ENCODE measurements around the gene AGBL1. TPM values are rescaled to one million over a fixed set of nuclear protein-coding genes. Genes with fewer than 3 reads are reported as not detected.
"Not testable (repeated sequence)": the region's sequence is repeated elsewhere in the genome, so short reads cannot be mapped to it uniquely, and the experiment has no call there.

The AGBL1 gene
- total RNA-seq, 2 donors from 2014 or later: not detected

DNA sequence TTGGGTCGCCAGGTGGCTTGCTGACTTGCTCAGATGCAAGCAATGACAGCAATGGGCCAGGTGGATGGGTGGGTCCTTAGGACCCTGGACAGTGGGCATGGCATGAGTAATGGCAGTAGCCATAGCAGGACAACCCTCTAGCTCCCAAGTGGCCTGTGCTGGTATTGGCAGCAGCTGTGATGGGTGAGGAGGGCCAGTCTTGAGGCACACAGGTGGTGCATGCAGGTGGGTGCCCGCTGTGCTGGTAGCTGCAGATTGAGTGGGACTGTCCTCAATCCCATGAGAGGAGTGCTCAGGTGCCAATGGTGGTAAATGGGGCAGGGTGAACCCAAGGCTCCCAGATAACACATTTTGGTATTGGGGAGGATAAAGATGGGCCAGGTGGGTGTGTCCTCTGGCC, 24.2 kb downstream of the AGBL1 start:
- Histone ChIP-seq H3K9me3 (no peaks in the 10 kb centered on the region), H3K27ac (no peak overlapping the region), H3K36me3 (no peaks in the 10 kb centered on the region), H3K4me3 (no peak overlapping the region), H3K27me3 (replicated peaks; ENCODE audit: insufficient read depth) (no peaks in the 10 kb centered on the region), H3K4me1 (ENCODE audit: control insufficient read depth in 1 of 2, low read depth in 2 of 2) (no peaks in the 10 kb centered on the region)
- DNase-seq (ENCODE audit: low spot score) (no peak), ATAC-seq (ENCODE audit: insufficient number of reproducible peaks, low FRiP score, low read depth) (no peak)
- TF ChIP-seq, protein P1, sequence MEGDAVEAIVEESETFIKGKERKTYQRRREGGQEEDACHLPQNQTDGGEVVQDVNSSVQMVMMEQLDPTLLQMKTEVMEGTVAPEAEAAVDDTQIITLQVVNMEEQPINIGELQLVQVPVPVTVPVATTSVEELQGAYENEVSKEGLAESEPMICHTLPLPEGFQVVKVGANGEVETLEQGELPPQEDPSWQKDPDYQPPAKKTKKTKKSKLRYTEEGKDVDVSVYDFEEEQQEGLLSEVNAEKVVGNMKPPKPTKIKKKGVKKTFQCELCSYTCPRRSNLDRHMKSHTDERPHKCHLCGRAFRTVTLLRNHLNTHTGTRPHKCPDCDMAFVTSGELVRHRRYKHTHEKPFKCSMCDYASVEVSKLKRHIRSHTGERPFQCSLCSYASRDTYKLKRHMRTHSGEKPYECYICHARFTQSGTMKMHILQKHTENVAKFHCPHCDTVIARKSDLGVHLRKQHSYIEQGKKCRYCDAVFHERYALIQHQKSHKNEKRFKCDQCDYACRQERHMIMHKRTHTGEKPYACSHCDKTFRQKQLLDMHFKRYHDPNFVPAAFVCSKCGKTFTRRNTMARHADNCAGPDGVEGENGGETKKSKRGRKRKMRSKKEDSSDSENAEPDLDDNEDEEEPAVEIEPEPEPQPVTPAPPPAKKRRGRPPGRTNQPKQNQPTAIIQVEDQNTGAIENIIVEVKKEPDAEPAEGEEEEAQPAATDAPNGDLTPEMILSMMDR (IDR thresholded peaks at IDR 0.05): no peak

DNA sequence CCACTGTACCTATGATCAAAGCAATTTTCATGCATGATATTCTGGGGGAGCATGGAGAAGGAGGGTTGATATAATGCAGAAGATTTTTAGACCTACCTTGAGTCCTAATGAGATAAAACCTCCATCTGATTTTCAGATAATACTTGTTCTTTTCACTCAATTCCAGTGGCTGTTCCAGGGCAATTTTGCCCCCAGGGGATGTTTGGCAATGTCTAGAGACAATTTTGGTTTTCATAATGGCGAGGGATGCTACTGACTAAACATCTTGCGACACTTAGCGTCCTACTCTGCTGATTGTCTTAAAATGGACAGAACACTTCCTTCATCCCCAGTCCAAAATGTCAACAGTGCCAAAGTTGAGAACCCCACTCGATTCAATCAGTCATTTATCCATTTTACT, 26.6 kb downstream of the AGBL1 start:
- no peak overlapping the region for H3K4me3 ChIP-seq
- TF ChIP-seq, protein P1 (IDR thresholded peaks at IDR 0.05): no peak
- no peak overlapping the region for H3K27ac ChIP-seq
- H3K9me3 ChIP-seq: no peaks in the 10 kb centered on the region
- no peaks in the 10 kb centered on the region for H3K27me3 ChIP-seq (replicated peaks; ENCODE audit: insufficient read depth)
- H3K4me1 ChIP-seq (ENCODE audit: control insufficient read depth in 1 of 2, low read depth in 2 of 2): no peaks in the 10 kb centered on the region
- ATAC-seq (ENCODE audit: insufficient number of reproducible peaks, low FRiP score, low read depth) (no peak), DNase-seq (ENCODE audit: low spot score) (no peak)
- H3K36me3 ChIP-seq: no peaks in the 10 kb centered on the region

GRCh38 chr15:86115145-86115801, 35.6 kb downstream of the AGBL1 start:
- H3K36me3 ChIP-seq: no peaks in the 10 kb centered on the region
- no peaks in the 10 kb centered on the region for H3K27me3 ChIP-seq (replicated peaks; ENCODE audit: insufficient read depth)
- ATAC-seq (ENCODE audit: insufficient number of reproducible peaks, low FRiP score, low read depth) (no peak), DNase-seq (ENCODE audit: low spot score) (no peak)
- H3K9me3 ChIP-seq: no peaks in the 10 kb centered on the region
- no peak overlapping the region for H3K4me3 ChIP-seq
- H3K4me1 ChIP-seq (ENCODE audit: control insufficient read depth in 1 of 2, low read depth in 2 of 2): no peaks in the 10 kb centered on the region
- TF ChIP-seq, protein P1 (IDR thresholded peaks at IDR 0.05): no peak
- H3K27ac ChIP-seq: no peak overlapping the region

DNA sequence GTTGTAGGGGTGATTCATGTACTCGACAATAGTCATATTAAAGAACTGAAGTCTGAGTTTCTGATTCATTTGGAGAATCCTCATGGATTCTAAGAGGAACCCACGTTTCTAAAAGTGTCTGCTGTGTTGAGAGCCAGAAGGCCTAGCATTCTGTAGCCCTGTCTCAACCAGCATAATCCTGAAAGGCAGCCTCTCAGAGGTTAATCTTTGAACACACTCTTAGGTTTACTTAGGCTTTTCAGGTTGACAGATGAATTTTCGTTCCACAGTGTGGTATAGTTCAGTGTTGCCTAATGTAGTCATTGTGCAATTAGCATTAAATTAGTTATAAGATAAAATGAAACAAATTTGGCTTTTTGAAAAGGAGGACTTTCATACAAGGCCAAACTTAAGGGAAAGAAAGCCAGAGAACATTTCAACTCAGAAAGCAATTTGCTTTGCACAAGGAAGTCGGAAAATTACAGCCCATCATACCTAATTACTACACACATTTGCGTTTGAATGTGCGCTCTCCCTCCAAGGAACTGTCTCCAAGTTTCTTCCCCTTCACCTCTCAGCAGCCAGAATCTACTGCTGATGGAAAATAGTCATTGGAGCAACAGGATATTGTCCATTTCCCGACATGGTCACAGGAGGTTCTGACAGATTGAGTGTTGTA, 42.0 kb downstream of the AGBL1 start:
- no peaks in the 10 kb centered on the region for H3K9me3 ChIP-seq
- no peaks in the 10 kb centered on the region for H3K27me3 ChIP-seq (replicated peaks; ENCODE audit: insufficient read depth)
- TF ChIP-seq, protein P1 (IDR thresholded peaks at IDR 0.05): no peak
- DNase-seq (ENCODE audit: low spot score) (no peak), ATAC-seq (ENCODE audit: insufficient number of reproducible peaks, low FRiP score, low read depth) (no peak)
- no peaks in the 10 kb centered on the region for H3K4me1 ChIP-seq (ENCODE audit: control insufficient read depth in 1 of 2, low read depth in 2 of 2)
- no peak overlapping the region for H3K4me3 ChIP-seq
- no peaks in the 10 kb centered on the region for H3K36me3 ChIP-seq
- no peak overlapping the region for H3K27ac ChIP-seq

DNA sequence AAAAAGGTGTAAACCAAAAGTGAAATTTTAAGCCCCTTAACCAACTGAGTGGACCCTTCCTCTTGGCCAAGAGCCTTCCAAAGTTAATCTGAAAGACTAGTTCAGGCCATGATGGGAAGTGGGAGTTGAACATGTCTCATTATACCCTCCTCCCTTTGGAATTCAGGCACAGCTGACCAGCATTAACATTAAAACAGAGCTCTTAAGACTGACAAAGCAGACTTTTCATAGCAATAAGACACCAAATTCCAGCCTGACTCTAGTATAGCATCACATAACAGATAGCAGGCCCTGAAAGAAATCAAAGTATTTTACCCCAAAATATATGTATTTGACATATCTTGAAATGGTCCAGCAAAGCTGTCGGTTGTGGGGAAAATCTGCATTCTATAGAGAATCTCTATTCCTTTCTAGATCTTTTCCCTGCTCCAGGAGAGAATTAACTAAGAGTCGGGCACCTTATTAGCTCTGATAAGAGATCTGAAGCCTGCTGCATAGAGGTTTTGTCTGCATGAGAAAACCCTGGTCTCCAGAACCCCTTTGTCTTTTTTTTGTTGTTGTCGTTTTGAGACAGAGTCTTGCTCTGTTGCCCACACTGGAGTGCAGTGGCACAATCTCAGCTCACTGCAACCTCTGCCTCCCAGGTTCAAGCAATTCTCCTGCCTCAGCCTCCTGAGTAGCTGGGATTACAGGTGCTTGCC, 43.2 kb downstream of the AGBL1 start:
- DNase-seq (ENCODE audit: low spot score); H3K36me3 ChIP-seq; H3K27me3 ChIP-seq (replicated peaks; ENCODE audit: insufficient read depth); H3K4me3 ChIP-seq; ATAC-seq (ENCODE audit: insufficient number of reproducible peaks, low FRiP score, low read depth); H3K27ac ChIP-seq; H3K4me1 ChIP-seq (ENCODE audit: control insufficient read depth in 1 of 2, low read depth in 2 of 2); H3K9me3 ChIP-seq: not testable (repeated sequence)

All from thoracic aorta (tissue), 2 donors.